ENCODE data around the gene CCDC167. TPM values are rescaled to one million over a fixed set of nuclear protein-coding genes. Genes with fewer than 3 reads are reported as not detected.
"Not testable (repeated sequence)": the region's sequence is repeated elsewhere in the genome, so short reads cannot be mapped to it uniquely, and the experiment has no call there.

CCDC167 gene
- total RNA-seq, 1 donor from 2014 or later: 38.3 TPM

- H3K4me1 Mint-ChIP-seq (ENCODE audit: unreplicated experiment): peaks cover 21% of the 10 kb centered on the region
- no peak for DNase-seq (ENCODE audit: extremely low spot score, unreplicated experiment)
- peaks cover 5% of the 10 kb centered on the region for H3K9me3 Mint-ChIP-seq
- TF ChIP-seq, protein P1, sequence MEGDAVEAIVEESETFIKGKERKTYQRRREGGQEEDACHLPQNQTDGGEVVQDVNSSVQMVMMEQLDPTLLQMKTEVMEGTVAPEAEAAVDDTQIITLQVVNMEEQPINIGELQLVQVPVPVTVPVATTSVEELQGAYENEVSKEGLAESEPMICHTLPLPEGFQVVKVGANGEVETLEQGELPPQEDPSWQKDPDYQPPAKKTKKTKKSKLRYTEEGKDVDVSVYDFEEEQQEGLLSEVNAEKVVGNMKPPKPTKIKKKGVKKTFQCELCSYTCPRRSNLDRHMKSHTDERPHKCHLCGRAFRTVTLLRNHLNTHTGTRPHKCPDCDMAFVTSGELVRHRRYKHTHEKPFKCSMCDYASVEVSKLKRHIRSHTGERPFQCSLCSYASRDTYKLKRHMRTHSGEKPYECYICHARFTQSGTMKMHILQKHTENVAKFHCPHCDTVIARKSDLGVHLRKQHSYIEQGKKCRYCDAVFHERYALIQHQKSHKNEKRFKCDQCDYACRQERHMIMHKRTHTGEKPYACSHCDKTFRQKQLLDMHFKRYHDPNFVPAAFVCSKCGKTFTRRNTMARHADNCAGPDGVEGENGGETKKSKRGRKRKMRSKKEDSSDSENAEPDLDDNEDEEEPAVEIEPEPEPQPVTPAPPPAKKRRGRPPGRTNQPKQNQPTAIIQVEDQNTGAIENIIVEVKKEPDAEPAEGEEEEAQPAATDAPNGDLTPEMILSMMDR (conservative IDR thresholded peaks at IDR 0.05): no peak
- no peaks in the 10 kb centered on the region for H3K27me3 Mint-ChIP-seq
- no peak overlapping the region for H3K4me3 Mint-ChIP-seq
- peaks cover 43% of the 10 kb centered on the region for H3K36me3 Mint-ChIP-seq
- peak overlapping the region; percentile 1 for H3K27ac Mint-ChIP-seq
Observed at GRCh38 chr6:37451441-37452193, 48.1 kb downstream of the CCDC167 start.

DNA sequence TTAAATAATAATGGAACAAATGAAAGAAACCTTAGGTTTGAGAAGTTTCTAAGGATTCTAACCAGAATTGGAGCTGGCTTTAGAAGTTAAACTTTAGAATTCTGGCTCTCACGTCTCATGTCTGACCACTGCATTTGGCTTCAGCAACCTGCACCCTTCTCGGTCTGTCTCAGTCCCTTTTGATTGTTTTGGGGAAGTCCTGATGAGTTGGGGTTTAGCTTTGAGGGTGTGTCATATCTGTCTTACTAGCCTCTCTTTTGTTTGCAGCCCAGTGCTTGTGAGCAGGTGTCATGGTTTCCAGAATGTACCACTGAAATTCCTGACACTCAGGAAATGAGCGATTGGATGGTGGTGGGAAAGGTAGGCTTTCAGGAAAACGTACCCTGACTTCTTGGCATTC is 49.7 kb downstream of the CCDC167 start:
- Mint-ChIP-seq H3K4me3 (no peak overlapping the region), H3K4me1 (ENCODE audit: unreplicated experiment) (peaks cover 16% of the 10 kb centered on the region)

DNA sequence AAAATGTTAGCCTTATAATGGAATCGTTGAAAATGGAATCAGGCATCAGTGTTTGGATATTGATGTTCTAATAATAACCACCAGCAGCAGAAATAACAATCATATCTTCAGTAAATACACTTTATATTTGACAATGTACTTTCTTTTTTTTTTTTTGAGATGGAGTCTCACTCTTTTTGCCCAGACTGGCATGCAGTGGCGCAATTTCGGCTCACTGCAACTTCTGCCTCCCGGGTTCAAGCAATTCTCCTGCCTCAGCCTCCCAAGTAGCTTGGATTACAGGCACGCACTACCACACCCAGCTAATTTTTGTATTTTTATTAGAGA is 56.5 kb downstream of the CCDC167 start:
- H3K9me3 Mint-ChIP-seq; H3K27me3 Mint-ChIP-seq; DNase-seq (ENCODE audit: extremely low spot score, unreplicated experiment); H3K27ac Mint-ChIP-seq; H3K4me3 Mint-ChIP-seq; H3K4me1 Mint-ChIP-seq (ENCODE audit: unreplicated experiment): not testable (repeated sequence)
- peaks cover 15% of the 10 kb centered on the region for H3K36me3 Mint-ChIP-seq

More for the DNA sequence above, 49.7 kb downstream of the CCDC167 start:
- Mint-ChIP-seq H3K36me3 (peaks cover 44% of the 10 kb centered on the region), H3K9me3 (peaks cover 4% of the 10 kb centered on the region), H3K27me3 (no peaks in the 10 kb centered on the region), H3K27ac (no peak overlapping the region)
- no peak for DNase-seq (ENCODE audit: extremely low spot score, unreplicated experiment)
- TF ChIP-seq, protein P1 (conservative IDR thresholded peaks at IDR 0.05): no peak

- Mint-ChIP-seq H3K27ac (no peak overlapping the region), H3K36me3 (peaks cover 18% of the 10 kb centered on the region), H3K4me1 (ENCODE audit: unreplicated experiment) (peaks cover 7% of the 10 kb centered on the region), H3K4me3 (no peak overlapping the region), H3K27me3 (no peaks in the 10 kb centered on the region), H3K9me3 (no peaks in the 10 kb centered on the region)
- TF ChIP-seq, protein P1 (conservative IDR thresholded peaks at IDR 0.05): no peak
- no peak for DNase-seq (ENCODE audit: extremely low spot score, unreplicated experiment)
Observed at GRCh38 chr6:37442416-37443215, 57.1 kb downstream of the CCDC167 start.

DNA sequence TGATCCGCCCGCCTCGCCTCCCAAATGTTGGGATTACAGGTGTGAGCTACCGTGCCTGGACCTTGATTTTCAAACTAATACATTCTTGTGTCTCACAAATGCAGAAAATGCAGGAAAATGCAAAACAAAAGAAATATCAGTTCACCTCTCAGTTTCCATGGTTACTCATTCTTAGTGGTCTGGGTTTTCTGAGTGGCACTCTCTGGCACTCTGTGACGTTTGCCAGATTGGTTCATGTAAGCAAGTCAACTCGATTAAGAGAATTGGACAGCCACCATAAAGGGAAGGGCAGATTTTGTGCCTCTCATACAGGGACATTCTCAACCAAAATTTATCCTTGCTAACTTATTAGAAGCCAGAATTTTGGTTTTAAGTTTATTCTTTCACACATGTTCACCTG is 58.0 kb downstream of the CCDC167 start:
- H3K36me3 Mint-ChIP-seq: peaks cover 21% of the 10 kb centered on the region
- no peak overlapping the region for H3K4me3 Mint-ChIP-seq
- H3K27ac Mint-ChIP-seq: no peak overlapping the region
- peaks cover 7% of the 10 kb centered on the region for H3K4me1 Mint-ChIP-seq (ENCODE audit: unreplicated experiment)
- DNase-seq (ENCODE audit: extremely low spot score, unreplicated experiment): no peak
- no peaks in the 10 kb centered on the region for H3K27me3 Mint-ChIP-seq
- TF ChIP-seq, protein P1 (conservative IDR thresholded peaks at IDR 0.05): no peak
- H3K9me3 Mint-ChIP-seq: no peaks in the 10 kb centered on the region

- peaks cover 19% of the 10 kb centered on the region for H3K4me1 Mint-ChIP-seq (ENCODE audit: unreplicated experiment)
- no peaks in the 10 kb centered on the region for H3K9me3 Mint-ChIP-seq
Observed at GRCh38 chr6:37438930-37439329, 60.8 kb downstream of the CCDC167 start.

More at GRCh38 chr6:37438930-37439329, 60.8 kb downstream of the CCDC167 start:
- no peak overlapping the region for H3K27ac Mint-ChIP-seq
- H3K27me3 Mint-ChIP-seq: no peaks in the 10 kb centered on the region
- no peak overlapping the region for H3K4me3 Mint-ChIP-seq
- TF ChIP-seq, protein P1 (conservative IDR thresholded peaks at IDR 0.05): no peak
- no peak for DNase-seq (ENCODE audit: extremely low spot score, unreplicated experiment)
- peaks cover 12% of the 10 kb centered on the region for H3K36me3 Mint-ChIP-seq

Measured in type B pancreatic cell (in vitro differentiated cells).